Esophagus squamous epithelium (tissue), 5 donors: ENCODE data around the gene PDZRN4. TPM values are rescaled to one million over a fixed set of nuclear protein-coding genes. Genes with fewer than 3 reads are reported as not detected.
"Not testable (repeated sequence)": the region's sequence is repeated elsewhere in the genome, so short reads cannot be mapped to it uniquely, and the experiment has no call there.

Source experiments
- DNase-seq: peaks from one replicate; lab custom pipeline; 2025; lab: John Stamatoyannopoulos, UW
- H3K27ac ChIP-seq, 4 donors: fragments of 200-600 bp; sonication (generic); one replicate each; pipeline ENCODE4 v1.5.1; 2016 to 2019; ENCODE audit warnings: mild to moderate bottlenecking in 1 of 4
- H3K27me3 ChIP-seq, 4 donors: fragments of 200-600 bp; sonication (generic); 1 replicate in 3 of 4; 2 replicates in 1 of 4; pipeline versions ENCODE4 v1.5.1 to v1.6.0; 2017 to 2021; ENCODE audit warnings: antibody characterized with exemption in 1 of 4
- H3K36me3 ChIP-seq, 3 donors: fragments of 200-600 bp; sonication (generic); one replicate each; pipeline ENCODE4 v1.5.1; 2016 to 2019
- H3K4me1 ChIP-seq, 3 donors: fragments of 200-600 bp; sonication (generic); one replicate each; pipeline ENCODE4 v1.5.1; 2017 to 2019
- H3K4me3 ChIP-seq, 4 donors: fragments of 200-600 bp; sonication (generic); 1 replicate in 3 of 4; 2 replicates in 1 of 4; pipeline ENCODE4 v1.5.1; 2016 to 2019; ENCODE audit warnings: mild to moderate bottlenecking in 2 of 4, moderate library complexity in 1 of 4
- H3K9me3 ChIP-seq, 3 donors: fragments of 200-600 bp; sonication (generic); one replicate each; pipeline ENCODE4 v1.5.1; 2016 to 2019
- POLR2A ChIP-seq, 4 donors: fragments of 450-650 bp; IDR thresholded peaks; one replicate each; pipeline ENCODE4 v1.6.1; 2017; ENCODE audit warnings: antibody characterized with exemption in 4 of 4, mild to moderate bottlenecking in 4 of 4, moderate library complexity in 3 of 4
- WGBS, 2 donors: methylation state at CpG; one replicate each; pipeline ENCODE4 v1.1.5; 2018; 5-methylcytosine and 5-hydroxymethylcytosine counted together
- intact Hi-C: fragments of 100-400 bp; cut with DNase I; formaldehyde crosslinking; loops from one replicate; pipeline ENCODE4 v1.15.0; 2022
- total RNA-seq, 4 donors: library from RNA; depleted of rRNA; stranded (reverse); fragments of >200 nt; gene quantifications; one replicate each; pipeline ENCODE4 v1.1.0, GENCODE V29; 2016
- TF ChIP-seq, protein P1 (sequence below), 6 experiments: fragments of 450-650 bp in 4 of 6; fragments of 200-600 bp in 2 of 6; sonication (generic) in 2 of 6; IDR thresholded peaks; one replicate each; pipeline ENCODE4 v1.5.1; 2016 to 2019; ENCODE audit warnings: antibody characterized with exemption in 6 of 6, mild to moderate bottlenecking in 4 of 6, moderate library complexity in 4 of 6
- donor health status: DM: yes; HTN: yes; CAD: no.

Gene PDZRN4
- total RNA-seq, 4 donors from 2014 or later = 0.31 to 22.5 (median 2.1) TPM

DNA sequence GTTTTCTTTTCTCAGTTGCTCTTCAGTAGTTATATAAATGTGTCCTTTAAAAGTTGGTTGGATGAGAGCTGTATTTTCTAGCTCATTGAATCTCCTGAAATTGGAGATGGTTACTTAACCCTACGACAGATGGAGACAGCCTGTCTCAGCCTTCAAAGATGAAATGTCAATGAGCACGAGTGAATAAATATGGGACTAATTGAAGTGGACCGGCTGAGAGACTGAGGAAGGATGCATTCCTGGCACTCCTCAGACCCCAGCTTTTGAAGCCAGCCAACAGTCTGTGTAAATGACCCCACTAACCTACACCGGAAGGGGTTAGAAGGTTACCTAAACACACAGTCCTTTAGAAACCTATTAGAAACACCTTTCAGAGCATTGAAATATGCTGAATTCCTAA lies 46.6 kb downstream of the PDZRN4 start:
- TF ChIP-seq, protein P1, sequence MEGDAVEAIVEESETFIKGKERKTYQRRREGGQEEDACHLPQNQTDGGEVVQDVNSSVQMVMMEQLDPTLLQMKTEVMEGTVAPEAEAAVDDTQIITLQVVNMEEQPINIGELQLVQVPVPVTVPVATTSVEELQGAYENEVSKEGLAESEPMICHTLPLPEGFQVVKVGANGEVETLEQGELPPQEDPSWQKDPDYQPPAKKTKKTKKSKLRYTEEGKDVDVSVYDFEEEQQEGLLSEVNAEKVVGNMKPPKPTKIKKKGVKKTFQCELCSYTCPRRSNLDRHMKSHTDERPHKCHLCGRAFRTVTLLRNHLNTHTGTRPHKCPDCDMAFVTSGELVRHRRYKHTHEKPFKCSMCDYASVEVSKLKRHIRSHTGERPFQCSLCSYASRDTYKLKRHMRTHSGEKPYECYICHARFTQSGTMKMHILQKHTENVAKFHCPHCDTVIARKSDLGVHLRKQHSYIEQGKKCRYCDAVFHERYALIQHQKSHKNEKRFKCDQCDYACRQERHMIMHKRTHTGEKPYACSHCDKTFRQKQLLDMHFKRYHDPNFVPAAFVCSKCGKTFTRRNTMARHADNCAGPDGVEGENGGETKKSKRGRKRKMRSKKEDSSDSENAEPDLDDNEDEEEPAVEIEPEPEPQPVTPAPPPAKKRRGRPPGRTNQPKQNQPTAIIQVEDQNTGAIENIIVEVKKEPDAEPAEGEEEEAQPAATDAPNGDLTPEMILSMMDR (IDR thresholded peaks at IDR 0.05) = no peak
- no peak for TF ChIP-seq POLR2A (IDR thresholded peaks at IDR 0.05)
- Histone ChIP-seq H3K36me3 (no peaks in the 10 kb centered on the region), H3K4me3 (no peak overlapping the region), H3K4me1 (no peaks in the 10 kb centered on the region), H3K27me3 (no peaks in the 10 kb centered on the region), H3K27ac (no peak overlapping the region), H3K9me3 (no peaks in the 10 kb centered on the region)
- intact Hi-C loops = no loop called here
- no peak for DNase-seq
- 45 to 64% methylated on average over 4 of the region's 4 CpGs for WGBS, 2 donors

DNA sequence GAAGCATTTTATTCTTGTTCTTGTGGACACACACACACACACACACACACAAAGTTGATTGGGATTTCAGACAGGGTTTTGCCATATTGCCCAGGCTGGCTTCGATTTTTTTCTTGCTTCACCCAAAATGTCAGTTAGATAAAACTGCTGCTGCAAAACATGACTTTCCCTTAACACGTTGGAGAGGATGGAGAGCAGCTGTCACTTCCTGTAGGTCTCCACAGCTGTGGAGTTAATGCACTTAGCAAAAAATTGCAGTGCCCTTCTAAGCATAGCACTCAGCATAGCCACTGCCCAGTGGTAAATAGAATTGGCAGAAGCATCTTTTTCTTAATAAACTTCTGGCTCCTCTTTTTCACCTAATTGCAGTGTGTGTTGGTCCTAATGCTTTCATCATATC lies 54.5 kb downstream of the PDZRN4 start:
- no peak overlapping the region for H3K4me3 ChIP-seq
- DNase-seq = no peak
- H3K36me3 ChIP-seq = no peaks in the 10 kb centered on the region
- H3K4me1 ChIP-seq = no peaks in the 10 kb centered on the region
- H3K27me3 ChIP-seq = no peaks in the 10 kb centered on the region
- intact Hi-C loops = no loop called here
- TF ChIP-seq, protein P1 (IDR thresholded peaks at IDR 0.05) = no peak
- no peak for TF ChIP-seq POLR2A (IDR thresholded peaks at IDR 0.05)
- no peaks in the 10 kb centered on the region for H3K9me3 ChIP-seq
- no peak overlapping the region for H3K27ac ChIP-seq
- WGBS, 2 donors = 24 to 31% methylated on average over 2 of the region's 2 CpGs

DNA sequence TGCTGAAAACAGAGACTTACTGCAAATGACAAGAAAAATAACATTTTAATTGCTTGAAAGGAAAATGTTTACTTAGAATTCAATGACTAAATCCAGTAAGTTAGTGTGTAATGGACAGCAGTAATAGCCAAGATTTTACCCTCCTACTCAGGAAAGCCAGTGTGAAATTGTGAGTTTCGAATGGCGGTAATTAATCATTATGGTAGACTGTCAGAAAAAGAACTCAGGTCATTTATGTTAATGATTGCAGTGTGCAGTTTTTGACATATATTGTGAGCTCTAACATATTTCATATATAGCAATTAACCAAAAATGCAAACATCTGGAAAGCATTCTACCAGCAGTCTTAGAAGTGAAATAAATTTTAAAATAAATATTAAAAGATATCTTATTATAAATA lies 60.3 kb downstream of the PDZRN4 start:
- H3K4me3 ChIP-seq = no peak overlapping the region
- peaks cover 0 to 10% (median 0%) of the 10 kb centered on the region in 3 donors for H3K4me1 ChIP-seq
- no peak for DNase-seq
- H3K27me3 ChIP-seq = no peaks in the 10 kb centered on the region
- TF ChIP-seq POLR2A (IDR thresholded peaks at IDR 0.05) = no peak
- TF ChIP-seq, protein P1 (IDR thresholded peaks at IDR 0.05) = no peak
- no peaks in the 10 kb centered on the region for H3K9me3 ChIP-seq
- WGBS, 2 donors = 64 to 87% methylated on average over 2 of the region's 2 CpGs
- no peaks in the 10 kb centered on the region for H3K36me3 ChIP-seq
- intact Hi-C loops = no loop called here
- no peak overlapping the region for H3K27ac ChIP-seq

GRCh38 chr12:41250748-41251147 lies 62.6 kb downstream of the PDZRN4 start:
- DNase-seq = no peak
- TF ChIP-seq, protein P1 (IDR thresholded peaks at IDR 0.05) = no peak
- no peak for TF ChIP-seq POLR2A (IDR thresholded peaks at IDR 0.05)
- Histone ChIP-seq H3K27ac (no peak overlapping the region), H3K36me3 (no peaks in the 10 kb centered on the region), H3K9me3 (no peaks in the 10 kb centered on the region), H3K4me3 (no peak overlapping the region), H3K27me3 (no peaks in the 10 kb centered on the region), H3K4me1 (peaks cover 0 to 10% (median 0%) of the 10 kb centered on the region in 3 donors)
- intact Hi-C loops = no loop called here
- 36 to 37% methylated on average over 2 of the region's 2 CpGs for WGBS, 2 donors

DNA sequence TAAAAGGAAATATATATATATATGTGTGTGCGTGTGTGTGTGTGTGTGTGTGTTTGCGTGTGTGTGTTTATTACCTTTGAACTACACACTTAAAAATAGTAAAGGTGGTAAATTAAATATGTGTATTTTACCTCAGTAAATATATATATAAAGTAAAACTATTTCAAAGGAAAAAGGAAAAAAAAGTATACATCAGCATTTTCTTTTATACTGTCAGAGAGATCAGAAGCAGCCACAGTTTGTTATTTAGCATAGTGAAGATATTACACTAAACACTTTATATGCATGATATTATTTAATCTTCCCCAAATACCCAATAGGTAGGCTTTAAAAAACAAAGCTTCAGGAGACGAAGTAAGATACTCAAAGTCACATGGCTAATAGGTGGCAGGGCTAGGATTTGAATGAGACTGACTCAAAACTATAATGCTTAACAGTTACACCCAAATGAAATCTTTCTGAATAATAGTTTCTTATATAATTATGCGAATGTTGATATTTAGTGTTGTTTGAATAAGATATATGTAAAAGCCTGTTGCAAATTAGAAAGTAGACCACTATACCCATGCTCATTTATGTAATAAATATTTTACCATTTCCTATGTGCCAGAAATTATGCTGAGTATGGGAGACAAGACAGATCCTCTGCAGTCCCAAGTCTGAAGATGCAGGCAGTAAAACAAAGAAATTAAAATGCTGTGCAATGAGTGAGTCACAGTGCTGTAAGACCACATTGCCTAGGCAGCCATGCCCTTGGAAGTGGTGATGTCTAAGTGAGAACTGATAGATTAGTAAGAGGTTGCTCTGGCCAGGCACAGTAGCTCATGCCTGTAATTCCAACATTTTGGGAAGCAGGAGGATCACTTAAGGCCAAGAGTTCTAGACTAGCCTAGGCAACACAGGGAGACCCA lies 66.1 kb downstream of the PDZRN4 start:
- 73 to 82% methylated on average over 4 of the region's 4 CpGs for WGBS, 2 donors
- intact Hi-C loops = no loop called here

GRCh38 chr12:41263196-41263595 lies 75.1 kb downstream of the PDZRN4 start:
- H3K4me1 ChIP-seq, H3K9me3 ChIP-seq, H3K4me3 ChIP-seq, intact Hi-C loops, DNase-seq, H3K36me3 ChIP-seq, H3K27ac ChIP-seq, H3K27me3 ChIP-seq: not testable (repeated sequence)
- WGBS, 2 donors = 69% methylated on average over 5 to 6 of the region's 6 CpGs

More for the DNA sequence above, 66.1 kb downstream of the PDZRN4 start:
- Histone ChIP-seq H3K9me3 (no peaks in the 10 kb centered on the region), H3K27ac (no peak overlapping the region), H3K36me3 (no peaks in the 10 kb centered on the region), H3K27me3 (no peaks in the 10 kb centered on the region), H3K4me3 (no peak overlapping the region), H3K4me1 (peaks cover 0 to 10% (median 0%) of the 10 kb centered on the region in 3 donors)
- DNase-seq = no peak
- no peak for TF ChIP-seq POLR2A (IDR thresholded peaks at IDR 0.05)
- TF ChIP-seq, protein P1 (IDR thresholded peaks at IDR 0.05) = no peak
